G401 (cell line): Measurements from ENCODE around the gene KLK4. TPM values are rescaled to one million over a fixed set of nuclear protein-coding genes. Genes with fewer than 3 reads are reported as not detected.

Experiments
- total RNA-seq: library from RNA; depleted of rRNA; stranded (reverse); fragments of >200 nt; shearing (Covaris generic); gene quantifications from 2 replicates; pipeline ENCODE4 v1.2.3, GENCODE V29; 2014; rRNA removed

Gene KLK4
- total RNA-seq, 1 experiment from 2014 or later = not detected

Other genes starting within 250 kb of the KLK4 start
- gene SHANK1, start 191.6 kb downstream of the KLK4 start, total RNA-seq = 14.0 and 16.4 TPM in 2 replicates
- 91.4 and 132 TPM in 2 replicates for gene CLEC11A, start 188.0 kb downstream of the KLK4 start, total RNA-seq
- gene GPR32, start 140.9 kb downstream of the KLK4 start, total RNA-seq = not detected in 2 replicates
- gene ACP4, start 121.0 kb downstream of the KLK4 start, total RNA-seq = not detected in 2 replicates
- not detected in 2 replicates for gene KLK1, start 87.6 kb downstream of the KLK4 start, total RNA-seq
- not detected in 2 replicates for gene KLK15, start 77.8 kb downstream of the KLK4 start, total RNA-seq
- not detected in 2 replicates for gene KLK3, start 56.5 kb downstream of the KLK4 start, total RNA-seq
- not detected in 2 replicates for gene KLK2, start 38.0 kb downstream of the KLK4 start, total RNA-seq
- gene KLK5, start 41.6 kb upstream of the KLK4 start, total RNA-seq = 0.58 TPM in 1 of 2 replicates, not detected in the other
- not detected in 2 replicates for gene KLK6, start 58.2 kb upstream of the KLK4 start, total RNA-seq
- gene KLK7, start 72.5 kb upstream of the KLK4 start, total RNA-seq = not detected in 2 replicates
- not detected in 2 replicates for gene KLK8, start 90.2 kb upstream of the KLK4 start, total RNA-seq
- not detected in 2 replicates for gene KLK10, start 108.3 kb upstream of the KLK4 start, total RNA-seq
- gene KLK11, start 115.2 kb upstream of the KLK4 start, total RNA-seq = not detected in 2 replicates
- gene KLK12, start 123.6 kb upstream of the KLK4 start, total RNA-seq = not detected in 2 replicates
- gene KLK13, start 153.7 kb upstream of the KLK4 start, total RNA-seq = not detected in 2 replicates
- gene KLK14, start 171.5 kb upstream of the KLK4 start, total RNA-seq = not detected in 2 replicates
- 10.1 and 16.8 TPM in 2 replicates for gene CTU1, start 197.0 kb upstream of the KLK4 start, total RNA-seq
- not detected in 2 replicates for gene SIGLEC9, start 213.5 kb upstream of the KLK4 start, total RNA-seq
- not detected in 2 replicates for gene SIGLEC7, start 230.9 kb upstream of the KLK4 start, total RNA-seq